ENCODE measurements around the gene EGF. TPM values are rescaled to one million over a fixed set of nuclear protein-coding genes. Genes with fewer than 3 reads are reported as not detected.
"Not testable (repeated sequence)": the region's sequence is repeated elsewhere in the genome, so short reads cannot be mapped to it uniquely, and the experiment has no call there.

The EGF gene
- total RNA-seq, 2 donors from 2014 or later = 2.1 to 3.9 TPM

GRCh38 chr4:110009550-110009949, 96.9 kb downstream of the EGF start:
- intact Hi-C loops (cut with DNase I, micrococcal nuclease) = loop anchor here in 1 of 2 donors (10.0 kb wide), 1 partner anchor 505 kb away; no protein-coding TSS in a partner anchor
- no peak for ATAC-seq
- DNase-seq = no peak

- DNase-seq (no peak), ATAC-seq (no peak)
- intact Hi-C loops (cut with DNase I, micrococcal nuclease) = no loop called here
Measured at GRCh38 chr4:110010797-110011196, 98.1 kb downstream of the EGF start.

GRCh38 chr4:110012917-110013316, 100.2 kb downstream of the EGF start:
- ATAC-seq (no peak), DNase-seq (no peak)
- intact Hi-C loops (cut with DNase I, micrococcal nuclease) = no loop called here

GRCh38 chr4:110014233-110014632, 101.5 kb downstream of the EGF start:
- intact Hi-C loops (cut with DNase I, micrococcal nuclease) = no loop called here
- ATAC-seq (no peak), DNase-seq (no peak)

GRCh38 chr4:110019153-110019552, 106.5 kb downstream of the EGF start:
- no peak for DNase-seq
- no peak for ATAC-seq
- intact Hi-C loops (cut with DNase I, micrococcal nuclease) = no loop called here

- intact Hi-C loops (cut with DNase I, micrococcal nuclease) = loop anchor here in 1 of 2 donors (10.0 kb wide), 1 partner anchor 295 kb away; no protein-coding TSS in a partner anchor
- ATAC-seq (no peak), DNase-seq (no peak)
Measured at GRCh38 chr4:110020139-110020538, 107.5 kb downstream of the EGF start.

GRCh38 chr4:110020646-110021443, 108.2 kb downstream of the EGF start:
- intact Hi-C loops (cut with DNase I, micrococcal nuclease) = loop anchor here in 1 of 2 donors (10.0 kb wide), 1 partner anchor 294 kb away; no protein-coding TSS in a partner anchor
- DNase-seq = no peak
- no peak for ATAC-seq

GRCh38 chr4:110022457-110022856, 109.8 kb downstream of the EGF start:
- intact Hi-C loops (cut with DNase I, micrococcal nuclease) = loop anchor here in 1 of 2 donors (10.0 kb wide), 1 partner anchor 292 kb away; no protein-coding TSS in a partner anchor
- DNase-seq = no peak
- no peak for ATAC-seq

GRCh38 chr4:110025056-110025455, 112.4 kb downstream of the EGF start:
- no peak for ATAC-seq
- no peak for DNase-seq

GRCh38 chr4:110025718-110026117, 113.0 kb downstream of the EGF start:
- DNase-seq (no peak), ATAC-seq (no peak)
- intact Hi-C loops (cut with DNase I, micrococcal nuclease) = loop anchor here in 1 of 2 donors (10.0 kb wide), 1 partner anchor 289 kb away; no protein-coding TSS in a partner anchor

More at GRCh38 chr4:110025056-110025455, 112.4 kb downstream of the EGF start:
- intact Hi-C loops (cut with DNase I, micrococcal nuclease) = loop anchor here in 1 of 2 donors (10.0 kb wide), 1 partner anchor 290 kb away; no protein-coding TSS in a partner anchor

- intact Hi-C loops (cut with DNase I, micrococcal nuclease) = no loop called here
- DNase-seq (peak in 1 of 2 donors; percentile 36), ATAC-seq (no peak)
Measured at GRCh38 chr4:110032603-110033002, 119.9 kb downstream of the EGF start.

- intact Hi-C loops (cut with DNase I, micrococcal nuclease) = no loop called here
- ATAC-seq = no peak
Measured at GRCh38 chr4:110033355-110034025, 120.8 kb downstream of the EGF start.

GRCh38 chr4:110034026-110034393, 121.3 kb downstream of the EGF start:
- intact Hi-C loops (cut with DNase I, micrococcal nuclease) = no loop called here
- DNase-seq (no peak), ATAC-seq (no peak)

More at GRCh38 chr4:110033355-110034025, 120.8 kb downstream of the EGF start:
- no peak for DNase-seq

GRCh38 chr4:110039164-110039563, 126.5 kb downstream of the EGF start:
- ATAC-seq; intact Hi-C loops (cut with DNase I, micrococcal nuclease); DNase-seq: not testable (repeated sequence)

- DNase-seq (no peak), ATAC-seq (no peak)
- intact Hi-C loops (cut with DNase I, micrococcal nuclease) = no loop called here
Measured at GRCh38 chr4:110041735-110042134, 129.1 kb downstream of the EGF start.

- ATAC-seq (no peak), DNase-seq (no peak)
- intact Hi-C loops (cut with DNase I, micrococcal nuclease) = no loop called here
Measured at GRCh38 chr4:110042545-110043517, 130.1 kb downstream of the EGF start.

- ATAC-seq (no peak), DNase-seq (no peak)
- intact Hi-C loops (cut with DNase I, micrococcal nuclease) = no loop called here
Measured at GRCh38 chr4:110046588-110047049, 133.9 kb downstream of the EGF start.
